K562 (cell line): ENCODE results near the gene RFESD. TPM values are rescaled to one million over a fixed set of nuclear protein-coding genes. Genes with fewer than 3 reads are reported as not detected.
A peak's percentile ranks its signal among the peaks of the same experiment; 100 is the strongest.

Experiments
- BRD9 ChIP-seq: fragments of 450-650 bp; IDR thresholded peaks from 2 replicates; pipeline ENCODE4 v1.6.1; 2018; ENCODE audit warnings: low read depth; ENCODE audit not compliant: partially characterized antibody
- CBFA2T3 ChIP-seq: fragments of 450-650 bp; IDR thresholded peaks from 2 replicates; pipeline ENCODE4 v1.6.1; 2017
- JUN ChIP-seq, 2 experiments: sonication (generic) in 1 of 2; formaldehyde crosslinking in 1 of 2; IDR thresholded peaks; 2 replicates each; pipeline versions ENCODE4 v1.6.1 to v1.8.0; 2012 to 2022; ENCODE audit warnings: borderline replicate concordance in 2 of 2, mild to moderate bottlenecking in 2 of 2, improper control_type of control experiment in 1 of 2, low read depth in 1 of 2, low read length in 1 of 2, missing genetic modification reagents in 1 of 2
- NFE2L1 ChIP-seq: fragments of 450-650 bp; IDR thresholded peaks from 2 replicates; pipeline ENCODE4 v1.6.1; 2016; ENCODE audit warnings: missing genetic modification characterization, low read depth, mild to moderate bottlenecking, missing compliant biosample characterization, moderate library complexity, borderline replicate concordance
- SREBF2 ChIP-seq: sonication (generic); formaldehyde crosslinking; IDR thresholded peaks from 2 replicates; pipeline ENCODE4 v1.4.0; 2020; ENCODE audit warnings: mild to moderate bottlenecking, missing genetic modification reagents
- STAT5A ChIP-seq: IDR thresholded peaks from 2 replicates; pipeline ENCODE4 v1.6.1; 2012; ENCODE audit warnings: low read length, inconsistent platforms, borderline replicate concordance
- ZNF347 ChIP-seq: fragments of 450-650 bp; formaldehyde crosslinking; IDR thresholded peaks from 2 replicates; pipeline ENCODE4 v1.4.0; 2020; ENCODE audit warnings: low read depth, mild to moderate bottlenecking, moderate library complexity
- ZNF766 ChIP-seq: fragments of 200-800 bp; sonication (Bioruptor generic); conservative IDR thresholded peaks from 2 replicates; pipeline ENCODE4 v1.6.1; 2016; ENCODE audit warnings: missing genetic modification characterization, missing compliant biosample characterization
- polyA plus RNA-seq, 8 experiments: library from polyadenylated mRNA; depleted of rRNA in 4 of 8; stranded (reverse) in 5 of 8; unstranded in 3 of 8; fragments of >200 nt; fragmentation: Nextera tagmentation in 2 of 8; fragmentation: Illumina TruSeq in 1 of 8; extraction: Ambion mirVana in 2 of 8; extraction: Trizol in 1 of 8; gene quantifications; 2 replicates each; pipeline versions ENCODE4 v1.2.1 to v1.2.3, GENCODE V29; 2011 to 2014; ENCODE audit warnings: inconsistent platforms in 1 of 8, missing spikeins in 1 of 8
- total RNA-seq, 7 experiments: library from RNA; depleted of rRNA in 6 of 7; stranded (reverse); fragments of >200 nt in 6 of 7; fragmentation: Illumina TruSeq in 2 of 7; extraction: Trizol in 2 of 7; gene quantifications; 2 replicates each; pipeline versions ENCODE4 v1.2.1 to v1.2.3, GENCODE V29; 2011 to 2021; ENCODE audit warnings: low replicate concordance in 1 of 7
- TF ChIP-seq, protein P1 (sequence below), 2 experiments: fragments of 450-650 bp; IDR thresholded peaks; 2 replicates each; pipeline ENCODE4 v1.6.1; 2016; ENCODE audit warnings: mild to moderate bottlenecking in 2 of 2, borderline replicate concordance in 1 of 2, low read depth in 1 of 2, moderate library complexity in 1 of 2
- TF ChIP-seq, protein P2 (sequence below): fragments of 450-650 bp; formaldehyde crosslinking; IDR thresholded peaks from 2 replicates; pipeline ENCODE4 v1.4.0; 2020; ENCODE audit warnings: mild to moderate bottlenecking
- TF ChIP-seq, protein P3 (sequence below): fragments of 250-450 bp; sonication (Bioruptor Pico); IDR thresholded peaks from 2 replicates; pipeline ENCODE4 v1.8.0; 2022; ENCODE audit warnings: inconsistent platforms, mild to moderate bottlenecking, moderate library complexity, borderline replicate concordance
- TF ChIP-seq, protein P4 (sequence below): fragments of 450-650 bp; IDR thresholded peaks from 2 replicates; pipeline ENCODE4 v1.6.1; 2016; ENCODE audit warnings: mild to moderate bottlenecking

The RFESD gene
- total and polyA plus RNA-seq, 9 of the 15 experiments (the other 6 are each of a cell fraction or from before 2014, with no cell fraction given) = 62.3 to 600 (median 140) TPM

DNA sequence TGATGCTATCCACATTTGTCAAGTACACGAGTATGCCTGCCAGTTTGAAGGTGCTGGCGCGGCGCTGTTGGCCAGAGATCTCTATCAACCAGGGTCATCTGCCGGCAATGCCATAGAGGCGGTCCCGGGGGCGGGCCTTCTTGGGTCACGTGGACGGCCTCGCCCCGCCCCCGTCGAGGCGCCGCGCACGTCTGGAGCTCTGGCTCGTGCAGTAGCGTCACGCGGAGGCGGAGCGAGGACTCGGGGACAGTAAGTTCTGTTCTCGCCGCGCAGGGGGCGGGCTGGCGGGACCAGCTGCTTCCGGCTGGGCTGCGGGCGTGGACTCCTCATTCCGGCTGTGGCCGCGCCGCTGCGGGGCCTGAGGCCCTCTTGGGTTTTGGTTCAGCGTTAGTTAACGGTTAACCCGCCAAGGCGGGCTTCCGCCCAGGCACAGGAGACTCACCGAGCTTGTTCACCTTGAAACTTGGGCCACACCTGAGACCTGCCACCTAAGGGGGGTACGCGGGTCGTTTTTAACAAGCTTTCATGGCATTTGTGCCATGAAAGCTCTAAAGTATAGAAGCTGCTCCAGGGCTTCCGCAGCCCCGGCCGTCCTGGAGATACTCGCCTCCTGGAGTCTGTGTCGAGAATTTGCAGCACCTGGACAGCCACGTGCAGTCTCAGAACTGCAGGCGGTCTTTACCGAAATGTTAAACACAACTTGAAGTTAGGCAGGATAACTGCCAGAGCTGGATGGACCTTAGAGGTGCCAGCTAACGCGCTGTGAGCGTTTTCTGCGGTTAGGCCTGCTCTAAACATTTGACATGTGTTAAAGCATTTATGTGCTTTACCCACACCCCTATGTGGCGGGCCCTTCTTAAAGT is at the start of gene RFESD (continued):
- TF ChIP-seq, protein P1, sequence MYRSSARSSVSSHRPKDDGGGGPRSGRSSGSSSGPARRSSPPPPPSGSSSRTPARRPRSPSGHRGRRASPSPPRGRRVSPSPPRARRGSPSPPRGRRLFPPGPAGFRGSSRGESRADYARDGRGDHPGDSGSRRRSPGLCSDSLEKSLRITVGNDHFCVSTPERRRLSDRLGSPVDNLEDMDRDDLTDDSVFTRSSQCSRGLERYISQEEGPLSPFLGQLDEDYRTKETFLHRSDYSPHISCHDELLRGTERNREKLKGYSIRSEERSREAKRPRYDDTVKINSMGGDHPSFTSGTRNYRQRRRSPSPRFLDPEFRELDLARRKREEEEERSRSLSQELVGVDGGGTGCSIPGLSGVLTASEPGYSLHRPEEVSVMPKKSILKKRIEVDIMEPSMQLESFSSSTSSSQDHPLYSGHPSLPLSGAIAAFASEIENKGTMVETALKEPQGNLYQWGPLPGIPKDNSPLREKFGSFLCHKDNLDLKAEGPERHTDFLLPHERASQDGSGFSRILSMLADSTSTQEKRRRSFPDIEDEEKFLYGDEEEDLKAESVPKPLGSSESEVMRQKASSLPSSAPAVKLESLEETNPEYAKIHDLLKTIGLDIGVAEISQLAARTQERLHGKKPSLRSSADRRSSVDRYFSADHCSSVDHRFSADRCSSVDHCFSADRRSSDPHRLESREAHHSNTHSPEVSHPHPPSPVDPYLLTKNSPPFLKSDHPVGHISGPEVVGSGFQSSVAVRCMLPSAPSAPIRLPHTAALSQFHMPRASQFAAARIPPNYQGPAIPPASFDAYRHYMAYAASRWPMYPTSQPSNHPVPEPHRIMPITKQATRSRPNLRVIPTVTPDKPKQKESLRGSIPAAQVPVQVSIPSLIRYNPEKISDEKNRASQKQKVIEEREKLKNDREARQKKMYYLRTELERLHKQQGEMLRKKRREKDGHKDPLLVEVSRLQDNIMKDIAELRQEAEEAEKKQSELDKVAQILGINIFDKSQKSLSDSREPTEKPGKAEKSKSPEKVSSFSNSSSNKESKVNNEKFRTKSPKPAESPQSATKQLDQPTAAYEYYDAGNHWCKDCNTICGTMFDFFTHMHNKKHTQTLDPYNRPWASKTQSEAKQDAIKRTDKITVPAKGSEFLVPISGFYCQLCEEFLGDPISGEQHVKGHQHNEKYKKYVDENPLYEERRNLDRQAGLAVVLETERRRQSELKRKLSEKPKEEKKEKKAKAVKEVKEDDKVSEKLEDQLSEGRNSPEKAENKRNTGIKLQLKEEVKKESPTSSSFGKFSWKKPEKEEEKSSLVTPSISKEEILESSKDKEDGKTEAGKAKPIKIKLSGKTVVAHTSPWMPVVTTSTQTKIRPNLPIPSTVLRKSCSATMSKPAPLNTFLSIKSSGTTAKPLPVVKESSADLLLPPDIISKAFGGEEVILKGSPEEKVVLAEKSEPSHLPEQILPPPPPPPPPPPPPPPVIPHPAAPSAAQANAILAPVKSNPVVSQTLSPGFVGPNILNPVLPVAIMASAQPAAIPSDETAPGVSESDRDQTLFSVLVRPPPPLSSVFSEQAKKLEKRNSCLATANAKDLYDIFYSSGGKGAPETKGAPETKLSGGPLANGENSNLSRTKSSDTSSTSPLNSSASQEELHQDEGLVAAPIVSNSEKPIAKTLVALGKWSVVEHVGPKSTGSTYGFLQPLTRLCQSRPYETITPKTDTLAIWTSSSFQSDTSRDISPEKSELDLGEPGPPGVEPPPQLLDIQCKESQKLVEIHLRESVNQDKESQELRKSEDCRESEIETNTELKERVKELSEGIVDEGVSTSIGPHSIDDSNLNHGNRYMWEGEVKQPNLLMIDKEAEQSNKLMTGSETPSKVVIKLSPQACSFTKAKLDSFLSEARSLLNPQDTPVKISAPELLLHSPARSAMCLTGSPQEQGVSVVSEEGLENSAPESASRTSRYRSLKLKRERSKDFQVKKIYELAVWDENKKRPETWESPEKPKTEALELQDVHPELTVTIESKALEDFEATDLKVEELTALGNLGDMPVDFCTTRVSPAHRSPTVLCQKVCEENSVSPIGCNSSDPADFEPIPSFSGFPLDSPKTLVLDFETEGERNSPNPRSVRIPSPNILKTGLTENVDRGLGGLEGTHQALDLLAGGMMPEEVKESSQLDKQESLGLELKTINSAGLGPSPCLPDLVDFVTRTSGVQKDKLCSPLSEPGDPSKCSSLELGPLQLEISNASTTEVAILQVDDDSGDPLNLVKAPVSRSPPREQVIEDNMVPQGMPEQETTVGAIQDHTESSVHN (IDR thresholded peaks at IDR 0.05; ENCODE audit: borderline replicate concordance in 1 of 2, low read depth in 1 of 2) = peak in 1 of 2 experiments; percentile 36; a peak in 1 of 4 replicates
- TF ChIP-seq ZNF347 (CRISPR knock-in tag) (no peak), BRD9 (no peak), STAT5A (no peak), SREBF2 (CRISPR knock-in tag) (no peak), NFE2L1 (no peak), CBFA2T3 (peak; percentile 29; the same call in 1 of the 2 replicates), ZNF766 (peak; percentile 70; the same call in 1 of the 2 replicates), JUN (IDR thresholded peaks at IDR 0.05; ENCODE audit: borderline replicate concordance, low read depth, low read length) (peak; percentile 22; the same call in 1 of the 2 replicates), JUN (CRISPR knock-in tag; IDR thresholded peaks at IDR 0.05; ENCODE audit: borderline replicate concordance) (no peak)
- TF ChIP-seq, protein P2, sequence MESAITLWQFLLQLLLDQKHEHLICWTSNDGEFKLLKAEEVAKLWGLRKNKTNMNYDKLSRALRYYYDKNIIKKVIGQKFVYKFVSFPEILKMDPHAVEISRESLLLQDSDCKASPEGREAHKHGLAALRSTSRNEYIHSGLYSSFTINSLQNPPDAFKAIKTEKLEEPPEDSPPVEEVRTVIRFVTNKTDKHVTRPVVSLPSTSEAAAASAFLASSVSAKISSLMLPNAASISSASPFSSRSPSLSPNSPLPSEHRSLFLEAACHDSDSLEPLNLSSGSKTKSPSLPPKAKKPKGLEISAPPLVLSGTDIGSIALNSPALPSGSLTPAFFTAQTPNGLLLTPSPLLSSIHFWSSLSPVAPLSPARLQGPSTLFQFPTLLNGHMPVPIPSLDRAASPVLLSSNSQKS (CRISPR knock-in tag) = no peak
- TF ChIP-seq, protein P3, sequence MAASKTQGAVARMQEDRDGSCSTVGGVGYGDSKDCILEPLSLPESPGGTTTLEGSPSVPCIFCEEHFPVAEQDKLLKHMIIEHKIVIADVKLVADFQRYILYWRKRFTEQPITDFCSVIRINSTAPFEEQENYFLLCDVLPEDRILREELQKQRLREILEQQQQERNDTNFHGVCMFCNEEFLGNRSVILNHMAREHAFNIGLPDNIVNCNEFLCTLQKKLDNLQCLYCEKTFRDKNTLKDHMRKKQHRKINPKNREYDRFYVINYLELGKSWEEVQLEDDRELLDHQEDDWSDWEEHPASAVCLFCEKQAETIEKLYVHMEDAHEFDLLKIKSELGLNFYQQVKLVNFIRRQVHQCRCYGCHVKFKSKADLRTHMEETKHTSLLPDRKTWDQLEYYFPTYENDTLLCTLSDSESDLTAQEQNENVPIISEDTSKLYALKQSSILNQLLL (CRISPR knock-in tag) = no peak
- TF ChIP-seq, protein P4, sequence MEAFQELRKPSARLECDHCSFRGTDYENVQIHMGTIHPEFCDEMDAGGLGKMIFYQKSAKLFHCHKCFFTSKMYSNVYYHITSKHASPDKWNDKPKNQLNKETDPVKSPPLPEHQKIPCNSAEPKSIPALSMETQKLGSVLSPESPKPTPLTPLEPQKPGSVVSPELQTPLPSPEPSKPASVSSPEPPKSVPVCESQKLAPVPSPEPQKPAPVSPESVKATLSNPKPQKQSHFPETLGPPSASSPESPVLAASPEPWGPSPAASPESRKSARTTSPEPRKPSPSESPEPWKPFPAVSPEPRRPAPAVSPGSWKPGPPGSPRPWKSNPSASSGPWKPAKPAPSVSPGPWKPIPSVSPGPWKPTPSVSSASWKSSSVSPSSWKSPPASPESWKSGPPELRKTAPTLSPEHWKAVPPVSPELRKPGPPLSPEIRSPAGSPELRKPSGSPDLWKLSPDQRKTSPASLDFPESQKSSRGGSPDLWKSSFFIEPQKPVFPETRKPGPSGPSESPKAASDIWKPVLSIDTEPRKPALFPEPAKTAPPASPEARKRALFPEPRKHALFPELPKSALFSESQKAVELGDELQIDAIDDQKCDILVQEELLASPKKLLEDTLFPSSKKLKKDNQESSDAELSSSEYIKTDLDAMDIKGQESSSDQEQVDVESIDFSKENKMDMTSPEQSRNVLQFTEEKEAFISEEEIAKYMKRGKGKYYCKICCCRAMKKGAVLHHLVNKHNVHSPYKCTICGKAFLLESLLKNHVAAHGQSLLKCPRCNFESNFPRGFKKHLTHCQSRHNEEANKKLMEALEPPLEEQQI = peak; percentile 95; the same call in 1 of the 2 replicates
